Hindlimb muscle (tissue), 1 donor: Measurements from ENCODE around the gene RREB1. TPM values are rescaled to one million over a fixed set of nuclear protein-coding genes. Genes with fewer than 3 reads are reported as not detected.
"Not testable (repeated sequence)": the region's sequence is repeated elsewhere in the genome, so short reads cannot be mapped to it uniquely, and the experiment has no call there.

Experiments
- DNase-seq: peaks from one replicate; pipeline ENCODE4 v3.0.0-alpha.2; 2013
- polyA plus RNA-seq: library from polyadenylated mRNA; unstranded; fragments of 120-200 nt; gene quantifications from one replicate; pipeline ENCODE4 v1.2.1, GENCODE V29; 2013; ENCODE audit not compliant: insufficient read length

RREB1 gene
- polyA plus RNA-seq, 1 donor, result 26.9 TPM

DNA sequence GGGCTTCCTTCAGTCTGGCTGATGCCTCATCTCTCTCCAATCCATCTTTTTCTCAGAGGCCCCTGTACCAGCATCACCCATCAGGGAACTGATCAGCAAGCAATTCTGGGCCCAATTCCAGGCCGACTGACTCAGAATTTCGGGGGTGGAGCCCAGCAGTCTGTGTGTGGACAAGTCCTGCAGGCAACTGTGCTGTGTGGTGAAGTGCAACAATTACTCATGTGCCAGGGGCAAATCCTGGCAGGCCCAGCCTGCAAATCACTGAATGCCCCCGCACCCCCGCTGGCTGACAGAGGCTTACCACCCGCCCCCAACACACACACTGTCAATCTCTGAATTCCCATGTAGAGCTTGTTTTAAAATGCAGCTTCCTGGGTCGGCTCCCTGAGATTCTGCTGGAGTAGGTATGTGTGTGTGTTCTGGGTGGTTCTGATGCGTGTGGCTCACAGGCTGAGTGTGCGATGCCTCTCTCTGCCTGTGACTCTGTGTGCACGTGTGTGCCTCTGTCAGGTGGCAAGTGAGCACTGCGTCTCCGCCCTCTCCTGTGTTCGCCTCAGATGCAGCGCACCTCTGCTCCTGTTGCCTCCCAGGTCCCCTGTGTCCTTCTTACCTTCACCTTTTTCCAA is 159.8 kb downstream of the RREB1 start:
- no peak for DNase-seq

DNA sequence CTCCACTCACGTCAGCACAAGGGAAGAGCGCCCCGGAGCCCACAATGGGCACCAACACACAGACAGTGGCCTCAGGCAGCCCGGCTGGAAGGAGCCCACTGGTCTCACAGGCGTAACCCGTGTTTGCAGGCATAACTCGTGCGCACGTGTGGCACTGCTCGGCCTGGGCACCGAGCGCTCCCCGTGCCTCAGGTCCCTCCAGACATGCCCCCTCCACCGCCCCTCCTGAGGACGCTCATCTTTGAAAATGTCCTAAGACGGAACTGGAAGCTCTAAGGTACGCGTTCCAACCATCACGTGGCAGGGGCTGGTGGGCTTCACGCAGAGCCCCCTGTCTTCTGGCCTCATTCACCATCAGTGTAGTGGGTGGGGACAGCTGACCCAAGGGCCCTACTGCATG is 160.6 kb downstream of the RREB1 start:
- DNase-seq, result no peak

DNA sequence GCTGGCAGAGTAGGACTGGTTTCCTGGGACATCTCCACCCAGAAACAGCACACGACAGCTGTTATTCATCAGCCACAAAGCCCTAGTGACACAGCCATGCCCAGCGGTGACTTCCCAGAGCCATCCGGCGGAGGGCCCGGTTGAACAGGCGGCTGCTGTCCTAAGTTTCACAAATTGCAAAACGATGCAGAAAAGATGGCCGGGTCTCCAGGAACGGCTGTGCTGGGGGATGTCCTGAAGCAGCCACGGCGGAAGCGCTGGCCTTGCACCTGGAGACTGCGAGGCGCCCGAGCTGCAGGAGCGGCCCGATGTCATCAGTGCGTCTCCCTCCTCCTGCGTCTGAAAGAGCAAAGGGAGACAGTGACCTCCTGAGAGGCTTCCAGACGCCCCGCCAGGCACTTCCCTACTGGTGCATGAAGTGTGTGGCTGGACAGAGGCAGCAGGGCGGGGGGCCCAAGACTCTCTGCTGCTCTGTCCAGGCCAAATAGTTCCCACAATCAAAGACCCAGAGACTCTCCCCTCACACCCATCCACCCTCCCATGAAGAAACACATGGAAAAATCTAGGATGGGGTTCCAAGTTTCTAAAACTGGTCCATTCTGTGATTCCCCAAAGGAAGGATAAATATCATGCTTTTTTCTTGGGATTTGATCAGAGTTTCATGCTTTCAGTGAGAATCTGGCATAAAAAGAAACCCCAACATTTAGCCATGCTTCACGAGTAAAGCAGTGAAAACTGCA is 161.2 kb downstream of the RREB1 start:
- no peak for DNase-seq

DNA sequence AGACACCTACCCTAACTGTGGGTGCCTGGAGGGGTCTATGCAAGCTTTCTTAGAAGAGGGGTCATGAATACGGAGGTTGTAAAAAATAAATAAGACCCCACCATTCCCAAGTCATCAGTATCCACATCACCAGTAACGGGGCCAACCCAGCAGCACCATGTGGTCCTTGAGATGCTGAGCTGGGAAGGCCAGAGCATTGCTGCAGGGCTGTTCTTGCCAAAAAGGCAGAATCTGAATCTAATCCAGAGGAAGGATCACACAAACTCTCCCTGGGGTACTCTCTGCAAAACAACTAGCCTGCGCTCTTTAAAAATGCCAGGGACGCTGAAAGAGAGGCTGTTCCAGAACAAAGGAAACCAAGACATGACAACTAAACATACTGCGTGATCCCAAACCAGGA is 162.1 kb downstream of the RREB1 start:
- no peak for DNase-seq

DNA sequence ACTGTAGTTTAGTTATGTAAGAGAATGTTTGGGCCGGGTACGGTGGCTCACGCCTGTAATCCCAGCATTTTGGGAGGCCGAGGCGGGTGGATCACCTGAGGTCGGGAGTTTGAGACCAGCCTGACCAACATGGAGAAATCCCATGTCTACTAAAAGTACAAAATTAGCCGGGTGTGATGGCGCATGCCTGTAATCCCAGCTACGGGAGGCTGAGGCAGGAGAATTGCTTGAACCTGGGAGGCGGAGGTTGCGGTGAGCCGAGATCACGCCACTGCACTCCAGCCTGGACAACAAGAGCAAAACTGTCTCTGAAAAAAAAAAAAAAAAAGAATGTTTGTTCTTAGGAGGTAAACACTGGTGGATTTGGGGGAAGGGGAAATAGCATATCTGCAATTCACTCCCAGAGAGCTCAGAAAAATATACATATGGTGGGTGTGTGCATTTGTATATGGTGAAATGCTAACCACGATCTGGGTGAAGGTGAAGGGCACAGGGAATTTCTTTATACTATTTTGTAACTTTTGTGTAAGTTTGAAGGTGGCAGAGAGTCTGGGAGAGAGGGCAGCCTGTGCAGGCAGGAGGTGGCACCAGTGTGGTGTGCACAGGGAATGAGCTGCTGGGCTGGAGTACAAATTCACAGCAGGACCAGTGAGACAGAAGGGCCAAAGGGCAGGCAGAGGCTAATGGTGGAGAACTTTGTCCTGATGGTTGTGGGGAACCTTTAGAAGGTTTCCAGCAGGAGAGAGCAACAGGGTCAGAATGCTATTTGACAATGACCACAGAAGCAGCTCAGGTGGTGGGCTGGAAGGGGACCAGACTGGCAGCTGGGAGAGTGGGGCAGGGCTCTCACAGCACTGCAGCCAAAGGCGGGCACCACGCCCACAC is 162.8 kb downstream of the RREB1 start:
- DNase-seq, result no peak

DNA sequence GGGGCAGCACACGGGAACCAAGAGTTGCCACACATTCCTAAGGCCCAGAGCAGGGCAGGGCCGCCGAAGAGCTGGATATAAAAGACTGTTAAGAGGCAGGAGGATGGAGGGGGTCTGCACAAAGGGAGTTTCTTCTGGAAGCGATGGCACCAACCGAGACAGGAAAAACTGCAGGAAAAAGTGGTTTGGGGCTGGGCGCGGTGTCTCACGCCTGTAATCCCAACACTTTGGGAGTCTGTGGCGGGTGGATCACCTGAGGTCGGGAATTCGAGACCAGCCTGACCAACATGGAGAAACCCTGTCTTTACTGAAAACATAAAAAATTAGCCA is 163.4 kb downstream of the RREB1 start:
- DNase-seq, result no peak

DNA sequence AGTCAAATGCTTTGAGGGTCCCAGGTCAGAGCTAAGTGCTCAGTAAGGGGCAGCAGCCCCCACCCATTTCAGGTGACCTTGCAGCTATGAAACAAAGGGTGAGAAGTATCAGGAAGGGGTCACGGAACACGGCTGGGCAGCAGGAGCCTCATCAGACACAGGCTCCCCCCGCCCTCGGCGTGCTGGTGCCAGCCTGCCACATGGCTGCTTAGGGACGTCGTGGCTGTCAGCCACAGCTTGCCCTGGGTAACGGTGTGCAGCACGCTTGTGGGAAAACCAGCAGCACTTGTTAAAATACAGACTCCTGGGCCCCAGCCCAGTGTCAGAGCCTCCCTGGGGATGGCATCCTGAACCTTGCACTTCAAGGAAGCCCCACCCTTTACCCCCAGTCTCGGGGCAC is 165.9 kb downstream of the RREB1 start:
- DNase-seq, result no peak

DNA sequence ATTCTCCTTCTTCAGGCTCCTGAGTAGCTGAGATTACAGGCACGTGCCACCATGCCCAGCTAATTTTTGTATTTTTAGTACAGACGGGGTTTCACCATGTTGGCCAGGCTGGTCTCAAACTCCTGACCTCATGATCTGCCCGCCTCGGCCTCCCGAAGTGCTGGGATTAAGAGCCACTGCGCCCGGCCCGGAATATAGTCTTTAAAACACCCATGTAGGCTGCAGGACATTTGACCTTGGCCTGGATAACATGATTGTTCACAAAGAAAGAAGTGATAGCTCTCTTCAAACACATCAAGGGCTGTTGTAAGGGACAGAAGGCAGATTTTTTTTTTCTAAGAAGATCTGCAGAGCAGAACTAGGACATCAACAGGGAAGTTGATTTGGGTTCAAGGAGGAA is 166.8 kb downstream of the RREB1 start:
- not testable (repeated sequence) for DNase-seq

DNA sequence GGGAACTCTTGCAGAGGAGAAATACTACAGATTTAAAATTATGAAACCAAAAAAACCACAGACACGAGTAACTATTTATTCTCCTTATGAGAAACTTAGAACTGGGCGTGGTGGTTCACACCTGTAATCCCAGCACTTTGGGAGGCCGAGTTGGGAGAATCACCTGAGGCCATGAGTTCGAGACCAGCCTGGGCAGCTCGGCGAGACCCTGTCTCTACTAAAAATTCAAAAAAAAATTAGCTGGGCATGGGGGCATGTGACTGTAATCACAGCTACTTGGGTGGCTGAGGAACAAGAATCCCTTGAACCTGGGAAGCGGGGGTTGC is 168.4 kb downstream of the RREB1 start:
- no peak for DNase-seq

DNA sequence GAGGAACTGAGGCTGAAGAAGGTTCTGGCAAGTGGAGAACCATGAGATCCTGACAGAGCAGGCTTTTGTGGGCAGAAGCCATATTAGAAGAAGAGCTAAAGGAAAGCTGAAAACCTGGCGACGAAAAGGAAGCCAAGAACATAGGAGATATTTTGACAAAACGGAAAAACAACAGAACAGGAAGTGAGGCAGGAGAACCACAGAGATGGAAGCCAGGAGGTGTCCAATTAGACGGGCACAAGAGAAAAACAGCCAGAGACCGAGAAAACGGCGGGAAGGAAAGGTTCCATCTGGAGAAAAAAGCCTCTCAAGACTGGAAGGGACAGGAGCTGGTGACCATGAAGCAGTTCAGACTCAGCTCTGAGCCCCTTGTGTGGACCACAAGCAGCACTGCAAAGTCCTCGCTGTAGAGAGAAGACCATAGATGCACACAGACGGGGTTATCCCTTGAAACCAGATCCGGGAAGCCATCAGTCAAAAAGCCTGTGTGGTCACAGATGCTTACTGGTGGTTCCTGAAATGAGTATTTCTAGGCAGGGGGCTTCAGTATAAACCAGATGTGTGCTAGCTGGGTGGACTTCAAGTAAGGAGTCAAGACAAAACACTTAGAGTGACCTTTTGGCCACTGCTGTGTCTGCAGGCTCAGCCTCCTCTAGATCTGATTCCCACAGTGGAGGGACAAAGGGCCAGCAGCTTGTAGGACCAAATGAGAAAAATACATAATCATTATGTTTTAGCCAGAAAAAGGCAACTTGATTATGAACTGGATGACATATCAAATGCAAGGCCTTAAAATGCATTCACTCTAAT is 174.5 kb downstream of the RREB1 start:
- no peak for DNase-seq

DNA sequence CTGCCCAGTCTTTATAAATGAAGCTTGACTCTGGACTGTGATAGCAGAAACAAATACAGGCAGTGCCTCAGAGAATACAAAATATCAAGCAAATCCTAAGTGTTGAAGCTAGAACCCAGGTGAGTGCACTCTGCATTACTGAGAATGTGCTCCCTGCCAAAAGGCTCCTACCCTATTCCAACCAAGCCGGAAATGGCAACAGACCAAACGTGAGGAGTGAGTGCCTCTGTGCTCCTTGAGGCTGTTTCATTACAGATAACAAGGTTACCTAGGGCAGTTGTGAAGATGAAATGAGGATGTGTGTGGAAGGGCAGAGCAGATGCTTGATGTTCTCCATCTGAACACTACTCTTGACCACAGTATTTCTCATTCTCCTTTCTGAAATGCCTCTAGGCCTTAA is 175.9 kb downstream of the RREB1 start:
- DNase-seq, result no peak

DNA sequence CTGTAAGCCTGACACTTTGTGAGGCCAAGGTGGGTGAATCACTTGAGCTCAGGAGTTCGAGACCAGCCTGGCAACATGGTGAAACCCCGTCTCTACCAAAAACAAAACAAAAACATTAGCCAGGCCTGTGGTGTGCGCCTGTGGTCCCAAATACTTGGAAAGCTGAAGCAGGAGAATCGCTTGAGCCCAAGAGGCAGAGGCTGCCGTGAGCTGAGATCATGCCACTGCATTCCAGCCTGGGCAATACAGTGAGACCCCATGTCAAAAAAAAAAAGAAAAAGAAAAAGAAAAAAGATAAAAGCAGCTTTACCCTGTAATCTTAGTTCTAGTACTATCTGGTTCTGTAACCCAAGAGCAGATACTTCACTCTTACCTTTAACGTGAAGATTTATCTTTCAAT is 177.7 kb downstream of the RREB1 start:
- DNase-seq, result no peak

DNA sequence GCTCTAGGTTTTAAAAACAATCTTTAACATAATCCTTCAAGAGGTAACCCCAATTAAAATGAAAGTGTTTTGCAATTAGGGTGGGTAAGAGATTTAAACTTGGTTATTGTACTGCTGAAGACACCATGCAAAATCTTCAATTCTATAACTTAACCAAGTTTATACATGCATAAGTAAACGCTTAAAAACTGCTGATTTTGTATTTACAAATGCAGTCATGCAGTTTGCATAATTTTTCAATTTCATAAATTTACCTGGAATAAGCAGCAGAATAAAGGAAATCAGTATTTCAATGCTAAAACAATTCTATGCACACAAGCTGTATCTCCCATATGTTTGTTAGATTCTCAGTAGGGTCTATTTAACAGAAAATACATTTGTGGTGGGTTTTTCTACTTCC is 182.3 kb downstream of the RREB1 start:
- DNase-seq, result no peak

DNA sequence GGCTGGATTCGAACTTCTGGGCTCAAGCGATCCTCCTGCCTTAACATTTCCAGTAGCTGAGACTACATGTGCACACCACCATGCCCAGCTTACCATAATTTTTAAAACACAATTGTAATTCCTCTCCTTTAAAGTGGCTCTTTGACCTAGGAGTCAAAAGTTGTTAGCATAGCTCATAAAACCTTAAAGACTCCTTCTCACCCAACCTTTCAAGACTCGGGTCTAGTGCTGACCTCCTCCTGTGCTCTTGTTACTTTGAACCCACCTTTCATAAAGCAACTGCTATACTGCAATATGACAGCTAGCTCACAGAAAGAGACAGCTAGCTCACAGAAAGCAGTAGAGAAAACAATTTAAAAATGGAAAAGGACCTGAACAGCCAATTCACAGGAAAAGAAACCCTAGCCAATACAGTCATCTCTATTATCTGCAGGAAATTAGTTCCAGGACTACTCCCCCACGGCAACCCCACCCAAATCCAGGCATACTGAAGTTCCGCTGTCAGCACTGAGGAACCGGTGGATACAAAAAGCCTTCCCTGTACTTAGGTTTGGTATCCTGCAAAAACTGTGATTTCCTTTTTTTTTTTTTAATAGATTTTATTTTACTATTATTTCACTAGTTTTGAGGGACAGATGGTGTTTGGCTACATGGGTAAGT is 185.0 kb downstream of the RREB1 start:
- no peak for DNase-seq

DNA sequence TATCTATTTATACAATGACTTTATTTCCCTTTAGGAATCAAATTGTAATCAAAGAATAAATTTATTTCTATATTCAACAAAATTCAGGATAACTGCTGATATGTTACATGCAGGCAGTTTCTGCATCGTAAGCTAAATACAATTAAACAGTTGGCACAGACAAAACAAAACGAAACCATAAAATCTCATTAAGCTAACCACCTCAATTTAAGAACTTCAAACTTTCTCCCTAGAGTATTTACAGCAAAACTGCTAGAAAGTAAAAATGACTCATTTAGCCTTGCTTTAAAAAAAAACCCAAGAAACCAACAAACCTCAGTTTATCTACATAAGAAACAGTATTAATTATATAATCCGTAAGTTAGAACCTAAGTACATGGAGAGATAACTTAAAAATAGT is 188.2 kb downstream of the RREB1 start:
- no peak for DNase-seq

DNA sequence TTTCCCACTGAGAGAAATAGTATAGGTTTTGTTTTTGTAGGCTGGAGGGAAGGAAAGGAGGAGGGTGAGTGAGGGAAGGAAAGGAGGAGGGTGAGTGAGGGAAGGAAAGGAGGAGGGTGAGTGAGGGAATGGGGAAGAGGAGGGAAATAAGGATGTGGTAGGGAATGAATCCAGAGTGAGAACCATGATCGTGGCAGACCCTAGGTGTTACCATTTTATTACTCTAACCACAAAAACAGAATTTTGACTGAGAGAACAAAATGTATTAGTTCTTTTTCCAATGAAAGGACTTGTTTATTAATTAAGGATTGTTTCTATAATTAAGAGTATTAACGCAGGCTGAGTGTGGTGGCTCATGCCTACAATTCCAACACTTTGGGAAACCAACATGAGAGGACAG is 188.8 kb downstream of the RREB1 start:
- no peak for DNase-seq

DNA sequence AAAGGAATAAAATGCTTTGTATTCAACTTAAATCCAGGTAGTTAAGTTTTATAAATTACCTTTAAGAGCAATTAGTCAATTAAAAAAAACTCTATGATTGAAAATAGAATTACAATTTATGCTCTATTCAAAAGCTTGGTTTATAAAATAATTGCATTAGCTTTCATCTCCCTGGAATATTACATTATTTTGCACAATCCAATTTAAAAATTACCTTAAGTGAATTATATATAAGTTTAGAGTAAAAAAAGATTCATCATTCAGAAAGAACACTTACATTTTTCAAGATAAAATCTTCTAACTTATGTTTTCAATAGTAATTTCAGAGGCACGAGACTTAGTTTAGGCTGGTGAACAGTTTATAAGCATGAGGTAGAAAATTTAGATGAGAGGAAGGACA is 190.4 kb downstream of the RREB1 start:
- no peak for DNase-seq

DNA sequence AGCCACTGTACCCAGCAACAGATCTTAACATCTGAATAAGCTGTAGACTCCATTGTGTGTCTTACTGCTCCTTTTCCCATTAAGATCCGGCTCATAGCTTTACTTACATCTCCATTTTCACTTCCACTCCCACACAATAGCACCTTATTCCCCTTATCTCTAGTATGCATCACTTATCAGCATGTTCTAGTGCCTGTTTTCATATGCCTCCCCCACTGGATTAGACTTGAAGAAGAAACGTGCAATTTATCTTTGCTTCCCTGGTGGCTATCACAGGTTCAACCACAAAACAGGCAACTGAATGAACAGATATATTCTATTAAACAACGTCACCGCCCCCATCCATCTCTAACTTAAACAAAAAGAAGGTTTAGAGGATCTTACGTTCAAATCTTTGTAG is 193.2 kb downstream of the RREB1 start:
- no peak for DNase-seq
